ENCODE results near the gene GCN1. TPM values are rescaled to one million over a fixed set of nuclear protein-coding genes. Genes with fewer than 3 reads are reported as not detected.

The GCN1 gene
- total and polyA plus RNA-seq, 10 donors: 10.4 to 131 (median 95.5) TPM

DNA sequence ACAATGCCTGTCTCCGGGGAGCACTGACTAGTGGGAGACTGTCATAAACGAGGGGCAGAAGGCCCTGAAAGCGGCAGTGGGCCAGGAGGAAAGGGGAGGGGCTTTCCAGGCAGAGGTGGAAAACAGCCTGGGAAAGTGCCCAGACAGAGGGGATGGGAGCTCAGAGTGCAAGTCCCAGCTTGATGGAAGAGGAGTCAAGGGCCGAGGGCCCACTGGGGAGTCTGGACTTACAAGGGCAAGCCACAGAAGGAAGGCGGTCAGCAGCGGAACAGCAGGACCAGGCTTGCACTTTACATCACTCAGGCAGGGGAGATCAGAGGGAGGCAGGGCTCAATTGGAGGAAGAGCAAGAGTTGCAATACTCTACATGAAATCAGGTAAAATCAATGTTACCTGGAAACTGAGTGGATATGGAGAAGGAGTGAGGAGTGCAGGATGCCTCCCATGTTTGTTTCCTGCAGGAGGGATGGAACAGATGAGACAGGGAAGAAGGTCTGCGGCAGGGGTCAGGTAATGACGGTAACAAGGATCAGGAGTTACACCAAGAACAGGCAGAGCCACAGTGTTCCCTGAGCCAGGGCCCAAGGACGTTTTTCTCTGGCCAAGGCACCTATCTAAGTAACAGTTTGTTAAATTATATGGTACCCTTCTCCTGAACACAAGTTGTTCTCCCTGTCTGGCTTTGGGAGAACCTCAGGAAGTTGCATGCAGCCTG is 47.2 kb upstream of the GCN1 start:
- Histone ChIP-seq H3K27ac (peak overlapping the region; percentile 4 to 92 (median 83)), H3K27me3 (replicated peaks in 1 of 7) (peaks cover 0 to 77% (median 0%) of the 10 kb centered on the region in 7 donors), H3K9me3 (no peaks in the 10 kb centered on the region), H3K4me3 (peak overlapping the region in 1 of 8 donors; percentile 5), H3K36me3 (peaks cover 0 to 13% (median 0%) of the 10 kb centered on the region in 6 donors), H3K4me1 (peaks cover 54 to 98% (median 89%) of the 10 kb centered on the region in 6 donors)
- no peak for DNase-seq
- intact Hi-C loops (cut with DNase I; ENCODE audit: low total_unique reads): no loop called here
- TF ChIP-seq POLR2AphosphoS5 (IDR thresholded peaks at IDR 0.05): peak; percentile 19 to 53 (median 45)
- TF ChIP-seq, protein P1, sequence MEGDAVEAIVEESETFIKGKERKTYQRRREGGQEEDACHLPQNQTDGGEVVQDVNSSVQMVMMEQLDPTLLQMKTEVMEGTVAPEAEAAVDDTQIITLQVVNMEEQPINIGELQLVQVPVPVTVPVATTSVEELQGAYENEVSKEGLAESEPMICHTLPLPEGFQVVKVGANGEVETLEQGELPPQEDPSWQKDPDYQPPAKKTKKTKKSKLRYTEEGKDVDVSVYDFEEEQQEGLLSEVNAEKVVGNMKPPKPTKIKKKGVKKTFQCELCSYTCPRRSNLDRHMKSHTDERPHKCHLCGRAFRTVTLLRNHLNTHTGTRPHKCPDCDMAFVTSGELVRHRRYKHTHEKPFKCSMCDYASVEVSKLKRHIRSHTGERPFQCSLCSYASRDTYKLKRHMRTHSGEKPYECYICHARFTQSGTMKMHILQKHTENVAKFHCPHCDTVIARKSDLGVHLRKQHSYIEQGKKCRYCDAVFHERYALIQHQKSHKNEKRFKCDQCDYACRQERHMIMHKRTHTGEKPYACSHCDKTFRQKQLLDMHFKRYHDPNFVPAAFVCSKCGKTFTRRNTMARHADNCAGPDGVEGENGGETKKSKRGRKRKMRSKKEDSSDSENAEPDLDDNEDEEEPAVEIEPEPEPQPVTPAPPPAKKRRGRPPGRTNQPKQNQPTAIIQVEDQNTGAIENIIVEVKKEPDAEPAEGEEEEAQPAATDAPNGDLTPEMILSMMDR (IDR thresholded peaks at IDR 0.05 in 8 of 11, conservative IDR thresholded peaks at IDR 0.05 in 3 of 11): peak in 1 of 11 experiments; percentile 28
- no peak for TF ChIP-seq POLR2A (IDR thresholded peaks at IDR 0.05)
- 56 to 68% (median 57%) methylated on average over 9 of the region's 9 CpGs for WGBS, 5 donors

DNA sequence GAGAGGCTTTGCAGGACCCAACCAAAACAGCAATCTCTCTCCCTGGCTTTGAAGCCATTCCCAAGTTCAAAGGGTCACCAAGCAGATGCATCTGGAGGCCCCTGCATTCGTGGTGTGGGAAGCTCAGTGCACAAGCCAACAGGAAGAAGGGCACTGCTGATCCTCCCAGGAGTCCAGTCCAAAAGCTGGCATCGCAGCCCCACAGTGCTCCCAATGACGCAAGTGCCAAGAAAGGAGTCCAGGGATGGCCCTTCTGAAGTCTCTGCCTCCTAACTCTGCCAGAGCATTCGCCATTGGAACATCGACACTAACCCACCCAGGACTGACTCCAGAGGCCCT is 45.9 kb upstream of the GCN1 start:
- DNase-seq: no peak
- 53 to 79% (median 69%) methylated on average over 2 to 5 of the region's 5 CpGs for WGBS, 5 donors
- Histone ChIP-seq H3K4me3 (no peak overlapping the region), H3K9me3 (no peaks in the 10 kb centered on the region), H3K27me3 (replicated peaks in 1 of 7) (peaks cover 0 to 77% (median 0%) of the 10 kb centered on the region in 7 donors), H3K36me3 (peaks cover 0 to 13% (median 0%) of the 10 kb centered on the region in 6 donors), H3K27ac (peak overlapping the region; percentile 4 to 92 (median 83)), H3K4me1 (peaks cover 63 to 98% (median 94%) of the 10 kb centered on the region in 6 donors)
- TF ChIP-seq POLR2AphosphoS5 (IDR thresholded peaks at IDR 0.05) (peak; percentile 20 to 90 (median 87)), POLR2A (IDR thresholded peaks at IDR 0.05) (no peak)
- intact Hi-C loops (cut with DNase I; ENCODE audit: low total_unique reads): no loop called here

DNA sequence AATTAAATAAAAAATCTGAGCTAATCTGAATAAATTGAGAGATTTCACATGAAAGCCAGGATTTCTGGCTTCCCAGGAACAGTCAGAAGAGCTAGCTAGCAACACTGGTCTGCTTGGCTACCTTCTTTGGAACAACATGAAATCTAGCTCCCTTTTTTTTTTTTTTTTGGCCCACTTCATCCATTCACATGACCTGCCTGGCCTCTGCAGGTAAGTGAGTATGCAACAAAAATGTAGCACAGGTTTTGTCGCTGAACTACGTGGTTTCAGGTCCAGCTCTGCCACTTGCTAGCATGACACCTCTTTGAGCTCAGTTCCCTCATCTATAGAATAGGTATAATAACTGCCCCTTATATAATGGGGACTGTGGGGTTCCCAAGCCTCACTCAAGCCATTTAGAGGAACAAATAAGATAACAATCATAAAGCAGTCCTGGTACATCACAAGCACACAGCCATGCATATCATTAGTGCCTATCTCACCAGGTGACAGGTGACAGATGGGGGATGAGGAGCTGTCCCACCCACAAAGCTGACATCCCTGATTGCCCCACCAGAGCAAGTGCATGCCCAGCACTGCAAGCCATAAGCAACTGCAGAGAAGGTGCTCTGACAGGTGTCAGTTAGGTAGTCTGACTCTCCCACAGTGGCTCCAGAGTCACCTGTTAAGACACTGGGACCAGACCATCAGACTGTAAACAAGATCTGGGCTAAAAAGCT is 45.4 kb upstream of the GCN1 start:
- TF ChIP-seq POLR2AphosphoS5 (IDR thresholded peaks at IDR 0.05) (no peak), POLR2A (IDR thresholded peaks at IDR 0.05) (no peak)
- TF ChIP-seq, protein P1 (IDR thresholded peaks at IDR 0.05 in 8 of 11, conservative IDR thresholded peaks at IDR 0.05 in 3 of 11): no peak
- H3K4me1 ChIP-seq: peaks cover 68 to 98% (median 95%) of the 10 kb centered on the region in 6 donors
- intact Hi-C loops (cut with DNase I; ENCODE audit: low total_unique reads): no loop called here
- H3K36me3 ChIP-seq: peaks cover 0 to 13% (median 0%) of the 10 kb centered on the region in 6 donors
- WGBS, 5 donors: 83 to 97% (median 87%) methylated on average over 2 of the region's 2 CpGs
- DNase-seq: no peak
- peaks cover 0 to 77% (median 0%) of the 10 kb centered on the region in 7 donors for H3K27me3 ChIP-seq (replicated peaks in 1 of 7)
- no peaks in the 10 kb centered on the region for H3K9me3 ChIP-seq
- H3K27ac ChIP-seq: peak overlapping the region in 5 of 8 donors; percentile 79 to 92 (median 88)
- no peak overlapping the region for H3K4me3 ChIP-seq

DNA sequence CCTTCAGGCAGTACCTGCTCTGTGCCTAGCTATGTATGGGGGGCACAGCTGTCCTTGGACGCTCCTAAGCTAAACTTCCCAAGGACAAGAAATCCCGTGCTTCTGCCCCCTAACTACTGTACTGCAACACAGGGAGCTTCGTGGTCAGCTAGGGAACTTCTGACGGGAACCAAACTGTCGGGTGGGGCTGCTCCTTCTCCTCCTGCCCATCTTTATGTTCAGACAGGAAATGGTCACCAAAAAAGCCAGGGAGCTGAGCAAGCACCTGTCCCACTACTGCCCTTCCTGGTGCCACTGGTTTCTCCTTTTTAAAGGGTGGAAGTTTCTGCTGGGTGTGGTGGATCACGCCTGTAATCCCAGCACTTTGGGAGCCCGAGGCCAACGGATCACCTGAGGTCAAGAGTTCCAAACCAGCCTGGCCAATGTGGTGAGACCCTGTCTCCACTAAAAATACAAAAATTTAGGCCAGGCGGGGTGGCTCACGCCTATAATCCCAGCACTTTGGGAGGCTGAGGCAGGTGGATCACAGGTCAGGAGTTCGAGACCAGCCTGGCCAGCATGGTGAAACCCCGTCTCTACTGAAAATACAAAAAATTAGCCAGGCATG is 44.4 kb upstream of the GCN1 start:
- DNase-seq: no peak
- 55 to 82% (median 63%) methylated on average over 11 to 12 of the region's 12 CpGs for WGBS, 5 donors
- Histone ChIP-seq H3K36me3 (peaks cover 0 to 13% (median 0%) of the 10 kb centered on the region in 6 donors), H3K4me1 (peaks cover 73 to 100% (median 100%) of the 10 kb centered on the region in 6 donors), H3K27me3 (replicated peaks in 1 of 7) (peaks cover 0 to 76% (median 0%) of the 10 kb centered on the region in 7 donors), H3K4me3 (peak overlapping the region in 1 of 8 donors; percentile 44), H3K9me3 (no peaks in the 10 kb centered on the region), H3K27ac (peak overlapping the region in 7 of 8 donors; percentile 77 to 92 (median 87))
- intact Hi-C loops (cut with DNase I; ENCODE audit: low total_unique reads): no loop called here
- TF ChIP-seq POLR2A (IDR thresholded peaks at IDR 0.05): no peak
- no peak for TF ChIP-seq POLR2AphosphoS5 (IDR thresholded peaks at IDR 0.05)
- TF ChIP-seq, protein P1 (IDR thresholded peaks at IDR 0.05 in 8 of 11, conservative IDR thresholded peaks at IDR 0.05 in 3 of 11): no peak

All from spleen (tissue), 11 donors.